CD14-positive monocyte (primary cell): ENCODE results near the gene DDO. TPM values are rescaled to one million over a fixed set of nuclear protein-coding genes. Genes with fewer than 3 reads are reported as not detected.
A peak's percentile ranks its signal among the peaks of the same experiment; 100 is the strongest.

Source experiments
- DNase-seq, 3 donors: peaks; one replicate each; pipeline ENCODE4 v3.0.0-alpha.2; 2011 to 2022
- H2AFZ ChIP-seq: 2 replicates; pipeline ENCODE4 v1.6.0; 2012; ENCODE audit warnings: mild to moderate bottlenecking, low read depth, low read length, inconsistent platforms; ENCODE audit not compliant: insufficient read depth, poor library complexity, severe bottlenecking
- H3K27ac ChIP-seq, 2 donors: 1 replicate in 1 of 2; 2 replicates in 1 of 2; pipeline ENCODE4 v1.5.1; 2012 to 2013; ENCODE audit warnings: low read length in 2 of 2, control low read depth in 1 of 2, inconsistent platforms in 1 of 2, low read depth in 1 of 2, mild to moderate bottlenecking in 1 of 2
- H3K27me3 ChIP-seq, 2 donors: one replicate each; pipeline versions ENCODE4 v1.6.0 to v1.6.1; 2011 to 2013; ENCODE audit warnings: low read length in 2 of 2; ENCODE audit not compliant: control insufficient read depth in 2 of 2, insufficient read depth in 2 of 2
- H3K36me3 ChIP-seq, 2 donors: replicated peaks in 1 of 2; 1 replicate in 1 of 2; 2 replicates in 1 of 2; pipeline versions ENCODE4 v1.5.1 to v1.6.1; 2012 to 2013; ENCODE audit warnings: low read length in 2 of 2, control low read depth in 1 of 2, inconsistent platforms in 1 of 2, mild to moderate bottlenecking in 1 of 2; ENCODE audit not compliant: insufficient read depth in 2 of 2, control insufficient read depth in 1 of 2
- H3K4me1 ChIP-seq, 2 donors: 1 replicate in 1 of 2; 2 replicates in 1 of 2; pipeline versions ENCODE4 v1.5.1 to v1.6.1; 2012 to 2013; ENCODE audit warnings: low read length in 2 of 2, control low read depth in 1 of 2, inconsistent platforms in 1 of 2, mild to moderate bottlenecking in 1 of 2, moderate library complexity in 1 of 2; ENCODE audit not compliant: insufficient read depth in 2 of 2, control insufficient read depth in 1 of 2
- H3K4me2 ChIP-seq: replicated peaks from 2 replicates; pipeline ENCODE3; 2012; ENCODE audit warnings: low read length, moderate library complexity, mild to moderate bottlenecking; ENCODE audit not compliant: poor library complexity, severe bottlenecking; ENCODE audit errors: extremely low read depth
- H3K4me3 ChIP-seq, 3 experiments: fragments of 200-600 bp in 1 of 3; sonication (generic) in 1 of 3; replicated peaks in 1 of 3; 1 replicate in 2 of 3; 2 replicates in 1 of 3; pipeline ENCODE4 v1.5.1; 2011 to 2013; ENCODE audit warnings: low read length in 3 of 3, mild to moderate bottlenecking in 3 of 3, control low read depth in 2 of 3, low read depth in 2 of 3, inconsistent platforms in 1 of 3, moderate library complexity in 1 of 3
- H3K79me2 ChIP-seq: 2 replicates; pipeline ENCODE4 v1.6.0; 2012; ENCODE audit warnings: mild to moderate bottlenecking, control low read depth, inconsistent platforms, low read length, moderate library complexity; ENCODE audit not compliant: insufficient read depth
- H3K9ac ChIP-seq: 2 replicates; pipeline ENCODE4 v1.6.0; 2017; ENCODE audit warnings: low read length, mild to moderate bottlenecking; ENCODE audit not compliant: insufficient read depth, poor library complexity, severe bottlenecking
- H3K9me3 ChIP-seq, 2 donors: replicated peaks in 1 of 2; 1 replicate in 1 of 2; 2 replicates in 1 of 2; pipeline versions ENCODE4 v1.5.1 to v1.6.1; 2012 to 2013; ENCODE audit warnings: low read length in 2 of 2, control low read depth in 1 of 2; ENCODE audit not compliant: control insufficient read depth in 1 of 2, insufficient read depth in 1 of 2
- H4K20me1 ChIP-seq: 2 replicates; pipeline ENCODE4 v1.6.0; 2012; ENCODE audit warnings: mild to moderate bottlenecking, low read length, control low read depth, moderate library complexity; ENCODE audit not compliant: insufficient read depth
- H3K27ac Mint-ChIP-seq, 7 donors: one replicate each; pipeline ENCODE4 v1.8.0; 2020; ENCODE audit warnings: mild to moderate bottlenecking in 7 of 7, mixed read lengths in 7 of 7, moderate library complexity in 6 of 7, inconsistent platforms in 2 of 7
- H3K27me3 Mint-ChIP-seq, 3 donors: one replicate each; pipeline ENCODE4 v1.8.0; 2021 to 2022; ENCODE audit warnings: low read depth in 3 of 3, mild to moderate bottlenecking in 3 of 3, mixed read lengths in 3 of 3, moderate library complexity in 3 of 3, inconsistent platforms in 1 of 3
- H3K36me3 Mint-ChIP-seq, 2 donors: one replicate each; pipeline ENCODE4 v1.8.0; 2020; ENCODE audit warnings: mixed read lengths in 2 of 2, inconsistent platforms in 1 of 2, mild to moderate bottlenecking in 1 of 2
- H3K4me1 Mint-ChIP-seq: one replicate; pipeline ENCODE4 v1.8.0; 2020; ENCODE audit warnings: mild to moderate bottlenecking, mixed read lengths
- H3K4me3 Mint-ChIP-seq, 2 donors: one replicate each; pipeline ENCODE4 v1.8.0; 2020; ENCODE audit warnings: mild to moderate bottlenecking in 2 of 2, mixed read lengths in 2 of 2, moderate library complexity in 1 of 2
- H3K9me3 Mint-ChIP-seq, 7 donors: one replicate each; pipeline ENCODE4 v1.8.0; 2020 to 2022; ENCODE audit warnings: mixed read lengths in 7 of 7, mild to moderate bottlenecking in 6 of 7, moderate library complexity in 6 of 7, inconsistent platforms in 2 of 7
- CTCF ChIP-seq: fragments of 200-600 bp; IDR thresholded peaks from one replicate; pipeline ENCODE4 v1.8.0; 2022; ENCODE audit warnings: antibody characterized with exemption, mild to moderate bottlenecking
- WGBS: methylation state at CpG from one replicate; pipeline ENCODE4 v1.1.5; 2013; ENCODE audit warnings: missing lambda C conversion rate; ENCODE audit not compliant: insufficient coverage; 5-methylcytosine and 5-hydroxymethylcytosine counted together
- intact Hi-C, 2 donors: fragments of 100-400 bp; cut with micrococcal nuclease; formaldehyde crosslinking; loops; one replicate each; pipeline versions ENCODE4 v1.15.0 to v1.15.1; 2023
- polyA plus RNA-seq, 3 donors: library from polyadenylated mRNA; depleted of rRNA in 1 of 3; unstranded in 2 of 3; stranded (reverse) in 1 of 3; fragments of 300-500 nt in 2 of 3; fragments of >200 nt in 1 of 3; fragmentation: Illumina TruSeq in 2 of 3; gene quantifications; 1 replicate in 2 of 3; 2 replicates in 1 of 3; pipeline ENCODE4 v1.2.3, GENCODE V29; 2012 to 2021

The DDO gene
- polyA plus RNA-seq, 3 donors, result 0.24 to 2.2 (median 0.95) TPM

- H3K9me3 ChIP-seq, result no peaks in the 10 kb centered on the region
- intact Hi-C loops, result no loop called here
- peaks cover 13 to 25% of the 10 kb centered on the region in 2 donors for H3K4me1 ChIP-seq
- DNase-seq, result peak in 1 of 3 donors; percentile 24
- H3K27me3 ChIP-seq, result no peaks in the 10 kb centered on the region
- Mint-ChIP-seq H3K4me3 (peak overlapping the region; percentile 55 to 79), H3K27me3 (no peaks in the 10 kb centered on the region), H3K4me1 (peaks cover 17% of the 10 kb centered on the region), H3K36me3 (peaks cover 39 to 52% of the 10 kb centered on the region in 2 donors), H3K9me3 (peaks cover 0 to 1% (median 0%) of the 10 kb centered on the region in 7 donors), H3K27ac (peak overlapping the region in 3 of 7 donors; percentile 30 to 75 (median 37))
- WGBS, result 0% methylated on average over 2 of the region's 3 CpGs
- no peak for TF ChIP-seq CTCF
- no peaks in the 10 kb centered on the region for H4K20me1 ChIP-seq
- peak overlapping the region; percentile 62 for H3K4me2 ChIP-seq
- H2AFZ ChIP-seq, result peak overlapping the region; percentile 71
- peak overlapping the region in 1 of 3 experiments; percentile 48 for H3K4me3 ChIP-seq
- H3K36me3 ChIP-seq, result peaks cover 14 to 18% of the 10 kb centered on the region in 2 donors
- peak overlapping the region in 1 of 2 donors; percentile 57 for H3K27ac ChIP-seq
- H3K9ac ChIP-seq, result no peak overlapping the region
- H3K79me2 ChIP-seq, result no peaks in the 10 kb centered on the region
Measured at GRCh38 chr6:110432285-110432900, 17.0 kb upstream of the DDO start.

DNA sequence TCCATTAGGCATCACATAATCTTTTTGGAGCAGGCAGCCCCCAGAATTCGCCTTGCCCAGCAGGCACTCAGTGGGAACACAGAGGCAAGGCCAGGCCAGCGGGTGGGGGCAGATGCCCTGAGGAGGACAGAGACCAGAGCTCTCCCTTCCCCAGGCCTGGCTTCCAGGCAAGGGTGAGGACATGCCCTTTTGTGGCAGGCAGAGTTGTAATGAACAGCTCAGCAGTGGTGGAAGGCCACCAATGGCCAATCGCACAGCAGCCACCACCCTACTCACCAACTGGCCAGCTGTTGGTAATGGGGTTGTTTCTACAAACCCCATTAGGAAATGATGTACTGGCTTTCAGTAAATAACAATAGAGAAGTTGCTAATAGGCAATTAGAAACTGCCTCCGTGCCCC lies 15.4 kb upstream of the DDO start:
- Mint-ChIP-seq H3K36me3 (peaks cover 36 to 51% of the 10 kb centered on the region in 2 donors), H3K9me3 (peaks cover 0 to 1% (median 0%) of the 10 kb centered on the region in 7 donors), H3K27me3 (no peaks in the 10 kb centered on the region), H3K4me3 (no peak overlapping the region), H3K4me1 (peaks cover 17% of the 10 kb centered on the region), H3K27ac (no peak overlapping the region)
- no peaks in the 10 kb centered on the region for H3K9me3 ChIP-seq
- TF ChIP-seq CTCF, result no peak
- no peaks in the 10 kb centered on the region for H3K79me2 ChIP-seq
- intact Hi-C loops, result no loop called here
- DNase-seq, result no peak
- 93% methylated on average over 3 of the region's 4 CpGs for WGBS
- H2AFZ ChIP-seq, result no peak overlapping the region
- H3K4me3 ChIP-seq, result no peak overlapping the region
- no peak overlapping the region for H3K27ac ChIP-seq
- peaks cover 14 to 18% of the 10 kb centered on the region in 2 donors for H3K36me3 ChIP-seq
- no peaks in the 10 kb centered on the region for H4K20me1 ChIP-seq
- no peak overlapping the region for H3K4me2 ChIP-seq
- H3K9ac ChIP-seq, result peak overlapping the region; percentile 6
- H3K4me1 ChIP-seq, result peaks cover 13 to 25% of the 10 kb centered on the region in 2 donors
- H3K27me3 ChIP-seq, result no peaks in the 10 kb centered on the region
